Endodermal cell (in vitro differentiated cells): ENCODE results near the gene FRS2. TPM values are rescaled to one million over a fixed set of nuclear protein-coding genes. Genes with fewer than 3 reads are reported as not detected.

Experiments
- DNase-seq: peaks from one replicate; pipeline ENCODE4 v3.0.0-alpha.2; 2017
- H3K27ac ChIP-seq: 2 replicates; pipeline ENCODE4 v1.5.1; 2013; ENCODE audit warnings: mild to moderate bottlenecking, low read depth, low read length, moderate library complexity
- H3K27me3 ChIP-seq: 2 replicates; pipeline ENCODE4 v1.6.1; 2013; ENCODE audit warnings: mild to moderate bottlenecking, low read length, moderate library complexity; ENCODE audit not compliant: insufficient read depth, control insufficient read depth, poor library complexity, severe bottlenecking
- H3K36me3 ChIP-seq: 2 replicates; pipeline ENCODE4 v1.7.0; 2013; ENCODE audit warnings: mild to moderate bottlenecking, low read length, moderate library complexity; ENCODE audit not compliant: control insufficient read depth, insufficient read depth
- H3K4me1 ChIP-seq: one replicate; pipeline ENCODE4 v1.7.0; 2013; ENCODE audit warnings: low read length; ENCODE audit not compliant: control insufficient read depth, insufficient read depth
- H3K4me3 ChIP-seq: 2 replicates; pipeline ENCODE4 v1.5.1; 2013; ENCODE audit warnings: mild to moderate bottlenecking, low read length, moderate library complexity
- H3K9ac ChIP-seq: 2 replicates; pipeline ENCODE4 v1.6.1; 2013; ENCODE audit warnings: mild to moderate bottlenecking, low read length, moderate library complexity; ENCODE audit not compliant: poor library complexity, severe bottlenecking; ENCODE audit errors: extremely low read depth
- H3K9me3 ChIP-seq: 2 replicates; pipeline ENCODE4 v1.6.1; 2013; ENCODE audit warnings: mild to moderate bottlenecking, low read length, moderate library complexity; ENCODE audit not compliant: control insufficient read depth
- H3K27ac Mint-ChIP-seq: 2 replicates; pipeline ENCODE4 v1.8.0; 2020; ENCODE audit warnings: mixed read lengths
- H3K27me3 Mint-ChIP-seq: 2 replicates; pipeline ENCODE4 v1.8.0; 2021; ENCODE audit warnings: mild to moderate bottlenecking, mixed read lengths; ENCODE audit not compliant: insufficient read depth
- H3K36me3 Mint-ChIP-seq: 2 replicates; pipeline ENCODE4 v1.8.0; 2020; ENCODE audit warnings: low read depth, mixed read lengths
- H3K4me1 Mint-ChIP-seq: 2 replicates; pipeline ENCODE4 v1.8.0; 2020; ENCODE audit warnings: mixed read lengths
- H3K4me3 Mint-ChIP-seq: 2 replicates; pipeline ENCODE4 v1.8.0; 2020; ENCODE audit warnings: mild to moderate bottlenecking, moderate library complexity, mixed read lengths
- H3K9me3 Mint-ChIP-seq: 2 replicates; pipeline ENCODE4 v1.8.0; 2020; ENCODE audit warnings: mild to moderate bottlenecking, mixed read lengths
- WGBS, 2 experiments: methylation state at CpG; one replicate each; pipeline versions ENCODE4 v1.1.5 to v1.1.7; 2013; ENCODE audit warnings: missing lambda C conversion rate in 2 of 2, mixed read lengths in 1 of 2; ENCODE audit not compliant: insufficient coverage in 1 of 2, insufficient read length in 1 of 2; 5-methylcytosine and 5-hydroxymethylcytosine counted together
- total RNA-seq, 2 donors: library from RNA; stranded (reverse); fragmentation: NEBNext Ultra II Directional in 1 of 2; extraction: Animal tissue kit (Norgen Biotek cat#: 25700) in 1 of 2; gene quantifications; 2 replicates in 1 of 2; 3 replicates in 1 of 2; pipeline ENCODE4 v1.2.1, GENCODE V29; 2021
- TF ChIP-seq, protein P1 (sequence below): fragments of 200-600 bp; sonication (generic); conservative IDR thresholded peaks from 2 replicates; pipeline ENCODE4 v1.5.0; 2021; ENCODE audit warnings: antibody characterized with exemption, mild to moderate bottlenecking

The FRS2 gene
- total RNA-seq, 2 donors from 2014 or later = 63.1 to 65.8 TPM

DNA sequence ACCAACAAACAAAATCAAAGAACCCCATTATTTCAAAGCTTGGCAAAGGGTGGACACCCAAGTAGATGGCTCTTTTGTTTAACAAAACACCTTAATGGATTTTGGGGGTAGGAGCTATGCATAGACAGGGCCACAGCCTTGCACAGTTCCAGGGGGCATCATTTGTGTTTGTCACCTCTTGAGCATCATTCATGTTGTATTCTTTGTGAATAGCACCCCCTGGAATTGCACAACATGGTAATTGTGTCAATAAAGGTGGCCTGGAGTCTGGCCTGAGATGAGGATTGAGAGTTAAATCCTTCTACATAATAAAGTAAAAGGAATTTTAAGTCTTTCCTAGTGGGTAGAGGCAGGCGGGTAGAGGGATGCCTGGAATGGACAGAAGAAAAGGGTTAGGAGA, 3.3 kb upstream of the FRS2 start:
- H3K27ac Mint-ChIP-seq = no peak overlapping the region
- WGBS, 2 experiments = 60 to 67% methylated on average over 1 of the region's 1 CpG
- H3K9me3 Mint-ChIP-seq = no peaks in the 10 kb centered on the region
- H3K4me1 Mint-ChIP-seq = peaks cover 34% of the 10 kb centered on the region
- Histone ChIP-seq H3K4me3 (no peak overlapping the region), H3K27ac (no peak overlapping the region), H3K9me3 (no peaks in the 10 kb centered on the region), H3K36me3 (no peaks in the 10 kb centered on the region), H3K4me1 (peaks cover 2% of the 10 kb centered on the region), H3K9ac (no peak overlapping the region), H3K27me3 (no peaks in the 10 kb centered on the region)
- no peak for DNase-seq
- TF ChIP-seq, protein P1, sequence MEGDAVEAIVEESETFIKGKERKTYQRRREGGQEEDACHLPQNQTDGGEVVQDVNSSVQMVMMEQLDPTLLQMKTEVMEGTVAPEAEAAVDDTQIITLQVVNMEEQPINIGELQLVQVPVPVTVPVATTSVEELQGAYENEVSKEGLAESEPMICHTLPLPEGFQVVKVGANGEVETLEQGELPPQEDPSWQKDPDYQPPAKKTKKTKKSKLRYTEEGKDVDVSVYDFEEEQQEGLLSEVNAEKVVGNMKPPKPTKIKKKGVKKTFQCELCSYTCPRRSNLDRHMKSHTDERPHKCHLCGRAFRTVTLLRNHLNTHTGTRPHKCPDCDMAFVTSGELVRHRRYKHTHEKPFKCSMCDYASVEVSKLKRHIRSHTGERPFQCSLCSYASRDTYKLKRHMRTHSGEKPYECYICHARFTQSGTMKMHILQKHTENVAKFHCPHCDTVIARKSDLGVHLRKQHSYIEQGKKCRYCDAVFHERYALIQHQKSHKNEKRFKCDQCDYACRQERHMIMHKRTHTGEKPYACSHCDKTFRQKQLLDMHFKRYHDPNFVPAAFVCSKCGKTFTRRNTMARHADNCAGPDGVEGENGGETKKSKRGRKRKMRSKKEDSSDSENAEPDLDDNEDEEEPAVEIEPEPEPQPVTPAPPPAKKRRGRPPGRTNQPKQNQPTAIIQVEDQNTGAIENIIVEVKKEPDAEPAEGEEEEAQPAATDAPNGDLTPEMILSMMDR = no peak
- no peaks in the 10 kb centered on the region for H3K36me3 Mint-ChIP-seq
- no peak overlapping the region for H3K4me3 Mint-ChIP-seq
- no peaks in the 10 kb centered on the region for H3K27me3 Mint-ChIP-seq

DNA sequence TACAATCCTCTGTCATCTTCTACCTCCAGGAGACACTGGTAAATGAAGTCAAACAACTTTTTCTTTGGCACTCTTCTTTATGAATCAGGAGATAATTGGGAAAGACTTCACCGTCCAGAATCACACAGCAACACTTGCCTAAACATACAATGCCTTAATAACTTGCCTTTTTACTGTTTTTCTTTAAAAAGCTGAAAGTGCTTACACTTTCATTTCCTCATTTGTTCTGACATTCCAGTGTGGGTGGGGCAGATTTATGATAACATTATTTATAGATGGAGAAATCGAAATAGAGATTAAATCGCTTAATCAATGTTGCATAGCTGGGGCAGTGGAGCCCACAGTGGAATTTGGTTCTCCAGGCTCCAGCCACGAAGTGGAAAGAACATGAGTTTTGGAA, 2.8 kb upstream of the FRS2 start:
- H3K27me3 ChIP-seq = no peaks in the 10 kb centered on the region
- peaks cover 39% of the 10 kb centered on the region for H3K4me1 Mint-ChIP-seq
- H3K4me3 ChIP-seq = no peak overlapping the region
- DNase-seq = no peak
- H3K36me3 ChIP-seq = no peaks in the 10 kb centered on the region
- H3K4me1 ChIP-seq = peaks cover 2% of the 10 kb centered on the region
- H3K27ac ChIP-seq = no peak overlapping the region
- H3K9me3 ChIP-seq = no peaks in the 10 kb centered on the region
- H3K27ac Mint-ChIP-seq = no peak overlapping the region
- TF ChIP-seq, protein P1 = no peak
- H3K4me3 Mint-ChIP-seq = no peak overlapping the region
- 93 to 96% methylated on average over 2 to 4 of the region's 4 CpGs for WGBS, 2 experiments
- no peaks in the 10 kb centered on the region for H3K9me3 Mint-ChIP-seq
- H3K27me3 Mint-ChIP-seq = no peaks in the 10 kb centered on the region
- H3K9ac ChIP-seq = no peak overlapping the region
- no peaks in the 10 kb centered on the region for H3K36me3 Mint-ChIP-seq

DNA sequence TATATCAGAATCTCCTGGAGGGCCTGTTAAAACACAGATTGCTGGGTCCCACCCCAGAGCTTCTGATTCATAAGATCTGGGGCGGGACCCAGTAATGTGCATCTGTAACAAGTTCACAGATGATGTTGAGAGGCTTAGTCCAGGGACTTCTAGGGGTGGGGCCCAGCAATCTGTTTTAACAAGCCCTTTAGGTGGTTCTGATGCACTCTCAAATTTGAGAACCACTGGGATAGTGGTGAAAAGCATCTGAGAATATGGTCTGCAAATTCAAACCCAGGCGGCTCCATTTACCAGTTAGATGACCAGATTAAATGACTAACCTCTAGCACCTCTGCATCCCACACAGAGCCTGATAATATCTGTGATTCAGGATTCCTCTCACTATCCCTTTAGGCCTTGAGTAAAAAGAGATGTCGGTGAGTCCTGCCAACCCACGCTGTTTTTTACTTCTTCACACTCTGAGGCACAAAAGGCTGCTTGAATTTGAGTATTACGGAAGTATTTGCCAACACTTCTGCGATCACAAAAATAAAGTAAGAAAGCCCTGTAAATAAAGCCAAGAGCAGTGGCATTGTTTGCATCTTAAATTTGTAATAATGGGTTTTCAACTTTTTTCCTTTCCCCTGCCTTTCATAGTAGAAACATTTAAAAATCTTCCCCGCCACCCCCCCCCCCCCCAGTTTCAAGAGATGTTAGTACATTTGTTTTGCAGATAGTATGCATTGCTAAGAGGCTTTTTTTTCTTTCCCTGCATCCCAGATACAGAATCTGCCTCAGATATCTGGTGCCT, 1.8 kb upstream of the FRS2 start:
- Histone ChIP-seq H3K27ac (no peak overlapping the region), H3K9ac (no peak overlapping the region), H3K36me3 (peaks cover under 1% of the 10 kb centered on the region), H3K4me3 (no peak overlapping the region), H3K27me3 (no peaks in the 10 kb centered on the region), H3K9me3 (no peaks in the 10 kb centered on the region), H3K4me1 (peaks cover 2% of the 10 kb centered on the region)
- TF ChIP-seq, protein P1 = no peak
- H3K4me1 Mint-ChIP-seq = peaks cover 47% of the 10 kb centered on the region
- H3K9me3 Mint-ChIP-seq = no peaks in the 10 kb centered on the region
- peaks cover 2% of the 10 kb centered on the region for H3K36me3 Mint-ChIP-seq
- H3K27ac Mint-ChIP-seq = peak overlapping the region; percentile 70
- peak; percentile 67 for DNase-seq
- whole genome bisulfite sequencing, 2 experiments = 79 to 85% methylated on average over 6 of the region's 7 CpGs
- no peaks in the 10 kb centered on the region for H3K27me3 Mint-ChIP-seq
- H3K4me3 Mint-ChIP-seq = no peak overlapping the region
